ENCODE results near the gene RAI1. TPM values are rescaled to one million over a fixed set of nuclear protein-coding genes. Genes with fewer than 3 reads are reported as not detected.

The RAI1 gene
- total and polyA plus RNA-seq, 10 of the 15 experiments (the other 5 are each of a cell fraction or from before 2014, with no cell fraction given), result 0.66 to 37.7 (median 6.0) TPM

DNA sequence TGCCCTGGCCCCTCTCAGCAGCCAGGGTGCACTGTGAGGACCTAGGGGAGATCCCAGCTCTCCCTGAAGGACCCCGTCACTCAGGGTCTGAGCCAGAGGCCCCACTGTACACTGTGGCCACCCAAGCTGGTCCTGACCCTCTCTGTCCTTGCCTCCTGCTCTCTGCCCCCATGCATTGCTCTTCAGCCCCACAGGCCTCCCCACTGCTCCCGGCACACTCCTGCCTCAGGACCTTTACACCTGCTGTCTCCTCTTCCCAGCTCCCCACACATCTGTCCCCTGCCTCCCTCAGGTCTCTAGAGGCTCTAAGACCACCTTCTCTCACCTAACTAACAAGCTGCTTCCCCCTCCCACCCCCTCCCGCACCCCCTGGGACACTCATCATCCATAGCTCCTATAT is 12.9 kb upstream of the RAI1 start (continued):
- TF ChIP-seq CBFB (IDR thresholded peaks at IDR 0.05; ENCODE audit: low read depth) (no peak), GATAD2B (conservative IDR thresholded peaks at IDR 0.05; ENCODE audit: low read depth) (no peak)
- TF ChIP-seq, protein P1, sequence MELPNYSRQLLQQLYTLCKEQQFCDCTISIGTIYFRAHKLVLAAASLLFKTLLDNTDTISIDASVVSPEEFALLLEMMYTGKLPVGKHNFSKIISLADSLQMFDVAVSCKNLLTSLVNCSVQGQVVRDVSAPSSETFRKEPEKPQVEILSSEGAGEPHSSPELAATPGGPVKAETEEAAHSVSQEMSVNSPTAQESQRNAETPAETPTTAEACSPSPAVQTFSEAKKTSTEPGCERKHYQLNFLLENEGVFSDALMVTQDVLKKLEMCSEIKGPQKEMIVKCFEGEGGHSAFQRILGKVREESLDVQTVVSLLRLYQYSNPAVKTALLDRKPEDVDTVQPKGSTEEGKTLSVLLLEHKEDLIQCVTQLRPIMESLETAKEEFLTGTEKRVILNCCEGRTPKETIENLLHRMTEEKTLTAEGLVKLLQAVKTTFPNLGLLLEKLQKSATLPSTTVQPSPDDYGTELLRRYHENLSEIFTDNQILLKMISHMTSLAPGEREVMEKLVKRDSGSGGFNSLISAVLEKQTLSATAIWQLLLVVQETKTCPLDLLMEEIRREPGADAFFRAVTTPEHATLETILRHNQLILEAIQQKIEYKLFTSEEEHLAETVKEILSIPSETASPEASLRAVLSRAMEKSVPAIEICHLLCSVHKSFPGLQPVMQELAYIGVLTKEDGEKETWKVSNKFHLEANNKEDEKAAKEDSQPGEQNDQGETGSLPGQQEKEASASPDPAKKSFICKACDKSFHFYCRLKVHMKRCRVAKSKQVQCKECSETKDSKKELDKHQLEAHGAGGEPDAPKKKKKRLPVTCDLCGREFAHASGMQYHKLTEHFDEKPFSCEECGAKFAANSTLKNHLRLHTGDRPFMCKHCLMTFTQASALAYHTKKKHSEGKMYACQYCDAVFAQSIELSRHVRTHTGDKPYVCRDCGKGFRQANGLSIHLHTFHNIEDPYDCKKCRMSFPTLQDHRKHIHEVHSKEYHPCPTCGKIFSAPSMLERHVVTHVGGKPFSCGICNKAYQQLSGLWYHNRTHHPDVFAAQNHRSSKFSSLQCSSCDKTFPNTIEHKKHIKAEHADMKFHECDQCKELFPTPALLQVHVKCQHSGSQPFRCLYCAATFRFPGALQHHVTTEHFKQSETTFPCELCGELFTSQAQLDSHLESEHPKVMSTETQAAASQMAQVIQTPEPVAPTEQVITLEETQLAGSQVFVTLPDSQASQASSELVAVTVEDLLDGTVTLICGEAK (IDR thresholded peaks at IDR 0.05; ENCODE audit: borderline replicate concordance), result no peak

DNA sequence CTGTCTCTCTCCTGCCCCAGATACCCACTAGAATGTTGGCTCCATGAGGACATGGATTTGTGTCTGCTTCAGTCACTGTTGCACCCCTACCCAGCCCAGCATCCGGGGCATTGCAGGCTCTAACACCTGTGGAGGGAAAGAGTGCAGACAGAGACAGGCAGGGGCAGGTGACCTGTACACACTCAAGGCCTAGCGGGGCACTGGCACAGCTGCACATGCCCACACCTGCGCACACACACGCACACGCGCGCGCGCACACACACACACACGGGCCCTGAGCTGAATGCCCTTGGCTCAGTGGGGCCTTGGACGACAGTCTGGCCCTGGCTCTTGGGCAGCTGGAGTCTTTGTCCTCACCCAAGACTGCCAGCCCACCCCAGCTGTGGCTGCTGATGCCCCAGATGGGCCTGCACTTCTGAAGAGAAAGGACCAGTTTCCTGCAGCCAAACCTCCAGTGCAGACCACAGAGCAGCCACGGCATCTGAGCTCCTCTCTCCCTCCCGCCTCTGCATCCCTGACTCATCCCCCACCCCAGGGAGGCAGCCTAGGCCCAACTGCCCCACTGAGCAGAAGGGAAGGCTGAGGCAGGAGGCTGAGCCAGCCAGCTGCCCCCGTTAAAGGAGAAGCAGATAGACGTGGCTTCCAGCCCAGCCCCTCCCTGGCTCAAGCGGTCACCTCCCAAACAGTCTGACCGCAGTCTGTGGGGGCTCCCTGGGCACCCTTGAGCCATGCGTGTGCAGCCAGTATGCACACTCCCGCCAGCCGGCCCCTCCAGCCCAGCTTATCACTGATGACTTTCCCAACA is 12.3 kb upstream of the RAI1 start:
- no peaks in the 10 kb centered on the region; a peak in 2 of 4 replicates for H3K27me3 ChIP-seq (replicated peaks in 1 of 2; ENCODE audit: control insufficient read depth in 2 of 2, insufficient read depth in 2 of 2, low read length in 1 of 2)
- intact Hi-C loops (cut with micrococcal nuclease; ENCODE audit: unreplicated experiment) (no loop called here), in situ Hi-C loops (cut with MboI) (no loop called here)
- ChIA-PET RAD21 (ENCODE audit: unreplicated experiment) (no interaction called here), POLR2A (interaction anchor here (0.5 kb wide), 1 partner anchor 335 kb away, joined by 4 read pairs; no protein-coding TSS in a partner anchor), SMC1A (ENCODE audit: uncharacterized antibody, unreplicated experiment) (no interaction called here), CTCF (interaction anchor here (0.7 kb wide), 1 partner anchor 27 kb away, joined by 3 read pairs; no protein-coding TSS in a partner anchor)
- peaks cover 14% of the 10 kb centered on the region for H3K4me1 ChIP-seq (ENCODE audit: control insufficient read depth, insufficient read depth, low read length)
- H3K4me3 ChIP-seq, result no peak overlapping the region
- BruUV-seq (replicated peaks), result no TSS peak
- no peak overlapping the region for H3K9ac ChIP-seq (ENCODE audit: control insufficient read depth, insufficient read depth, low read length)
- H3K27ac ChIP-seq (ENCODE audit: control insufficient read depth, insufficient read depth), result no peak overlapping the region
- 71% methylated on average over 19 of the region's 20 CpGs for WGBS (ENCODE audit: insufficient coverage, insufficient replicate concordance, low lambda C conversion rate, missing lambda C conversion rate)
- FAIRE-seq, result no peak
- no peaks in the 10 kb centered on the region for H3K79me2 ChIP-seq (ENCODE audit: control insufficient read depth, insufficient read depth, low read length)
- DNase-seq (ENCODE audit: low read depth, low spot score), result no peak
- no peak for TF ChIP-seq FOXM1 (IDR thresholded peaks at IDR 0.05; ENCODE audit: low read depth, low read length)
- H2AFZ ChIP-seq (ENCODE audit: control insufficient read depth, low read depth, low read length), result no peak overlapping the region
- ATAC-seq, result no peak
- no peak overlapping the region for H3K4me2 ChIP-seq (ENCODE audit: control insufficient read depth, insufficient read depth)
- H4K20me1 ChIP-seq (ENCODE audit: control insufficient read depth, insufficient read depth), result no peaks in the 10 kb centered on the region
- no peaks in the 10 kb centered on the region for H3K9me3 ChIP-seq (replicated peaks; ENCODE audit: control insufficient read depth, insufficient read depth, low read length)
- H3K36me3 ChIP-seq (ENCODE audit: control insufficient read depth in 2 of 2, insufficient read depth in 2 of 2, low read length in 1 of 2), result no peaks in the 10 kb centered on the region
